ENCODE data around the gene LBP.

The LBP gene

DNA sequence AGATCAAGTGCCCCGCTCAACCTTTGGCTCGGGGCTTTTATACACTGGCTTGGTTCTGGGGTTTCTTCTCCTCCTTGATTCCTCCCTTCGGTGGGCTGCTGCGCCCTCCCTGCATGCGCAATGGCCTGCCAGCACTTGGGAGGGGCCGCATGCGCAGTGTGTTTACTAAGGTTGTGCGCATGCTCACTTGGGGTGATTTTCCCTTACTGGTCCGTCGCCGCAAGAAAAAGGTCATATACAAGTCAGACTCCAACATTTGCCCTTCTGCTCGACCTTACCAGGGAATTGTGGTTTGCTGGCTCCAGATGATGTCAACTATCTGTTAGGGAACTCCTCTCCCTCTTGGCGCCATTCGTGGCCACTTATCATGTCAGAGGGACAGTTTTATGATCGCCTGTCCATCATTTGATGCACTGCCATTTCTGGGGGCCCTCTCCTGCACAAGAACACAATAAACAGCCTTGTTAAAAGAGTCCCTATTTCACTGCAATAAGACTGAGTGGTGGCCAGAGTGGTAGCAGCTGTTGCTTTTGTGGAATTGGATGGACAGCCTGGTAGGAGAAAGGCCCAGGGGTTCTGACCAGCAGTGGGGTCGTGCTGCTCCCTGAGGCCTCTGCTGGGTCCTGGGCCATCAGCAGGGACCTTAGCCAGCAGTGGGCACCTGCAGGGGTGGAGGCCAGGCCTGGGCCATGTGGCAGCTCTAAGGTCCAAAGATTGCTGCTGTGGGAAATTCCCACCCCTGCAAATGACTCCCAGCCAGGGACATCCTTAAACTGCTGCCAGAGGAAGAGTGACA, 2.8 kb upstream of the LBP start:
- H3K36me3 ChIP-seq (ENCODE audit: control insufficient read depth, insufficient read depth, low read length) = no peaks in the 10 kb centered on the region
- no peaks in the 10 kb centered on the region; the same call in 1 of the 2 replicates for H3K27me3 ChIP-seq (replicated peaks; ENCODE audit: control insufficient read depth, insufficient read depth, low read length)
- no peak for DNase-seq (ENCODE audit: extremely low read depth, insufficient read length)
- H3K4me3 ChIP-seq (replicated peaks; ENCODE audit: low read depth, low read length) = no peak overlapping the region
- TF ChIP-seq, protein P1, sequence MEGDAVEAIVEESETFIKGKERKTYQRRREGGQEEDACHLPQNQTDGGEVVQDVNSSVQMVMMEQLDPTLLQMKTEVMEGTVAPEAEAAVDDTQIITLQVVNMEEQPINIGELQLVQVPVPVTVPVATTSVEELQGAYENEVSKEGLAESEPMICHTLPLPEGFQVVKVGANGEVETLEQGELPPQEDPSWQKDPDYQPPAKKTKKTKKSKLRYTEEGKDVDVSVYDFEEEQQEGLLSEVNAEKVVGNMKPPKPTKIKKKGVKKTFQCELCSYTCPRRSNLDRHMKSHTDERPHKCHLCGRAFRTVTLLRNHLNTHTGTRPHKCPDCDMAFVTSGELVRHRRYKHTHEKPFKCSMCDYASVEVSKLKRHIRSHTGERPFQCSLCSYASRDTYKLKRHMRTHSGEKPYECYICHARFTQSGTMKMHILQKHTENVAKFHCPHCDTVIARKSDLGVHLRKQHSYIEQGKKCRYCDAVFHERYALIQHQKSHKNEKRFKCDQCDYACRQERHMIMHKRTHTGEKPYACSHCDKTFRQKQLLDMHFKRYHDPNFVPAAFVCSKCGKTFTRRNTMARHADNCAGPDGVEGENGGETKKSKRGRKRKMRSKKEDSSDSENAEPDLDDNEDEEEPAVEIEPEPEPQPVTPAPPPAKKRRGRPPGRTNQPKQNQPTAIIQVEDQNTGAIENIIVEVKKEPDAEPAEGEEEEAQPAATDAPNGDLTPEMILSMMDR (IDR thresholded peaks at IDR 0.05; ENCODE audit: insufficient read depth, low read length, poor library complexity, severe bottlenecking) = no peak

DNA sequence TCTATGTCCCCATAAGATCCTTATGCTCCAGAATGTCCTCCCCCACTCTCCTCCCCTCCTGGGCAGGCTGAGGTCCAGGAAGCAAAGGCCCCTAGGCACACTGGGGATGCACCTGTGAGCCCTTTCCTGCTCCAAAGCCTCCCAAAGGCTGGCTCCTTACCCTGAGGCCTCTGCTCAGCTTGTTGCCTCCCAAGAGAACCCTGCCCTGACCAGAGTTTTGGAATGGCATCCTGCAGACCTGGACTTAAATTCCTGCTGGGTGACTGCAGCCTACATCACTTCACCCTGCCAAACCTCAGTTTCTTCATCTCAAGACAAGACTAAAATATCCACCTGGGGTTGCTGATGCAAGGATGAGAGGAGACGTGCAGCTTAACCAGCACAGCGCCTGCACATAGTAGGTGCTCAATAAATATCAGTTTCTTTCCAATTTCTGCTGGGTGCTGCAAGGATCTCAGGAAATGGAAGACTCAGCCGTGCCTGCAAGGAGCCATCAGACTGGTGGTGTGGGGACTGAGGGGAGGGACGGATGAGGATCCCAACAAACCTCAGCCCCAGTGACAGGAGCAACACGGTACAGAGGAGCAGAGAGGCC, 2.1 kb upstream of the LBP start:
- Histone ChIP-seq H3K27me3 (replicated peaks; ENCODE audit: control insufficient read depth, insufficient read depth, low read length) (no peaks in the 10 kb centered on the region; the same call in 1 of the 2 replicates), H3K36me3 (ENCODE audit: control insufficient read depth, insufficient read depth, low read length) (no peaks in the 10 kb centered on the region), H3K4me3 (replicated peaks; ENCODE audit: low read depth, low read length) (no peak overlapping the region)
- TF ChIP-seq, protein P1 (IDR thresholded peaks at IDR 0.05; ENCODE audit: insufficient read depth, low read length, poor library complexity, severe bottlenecking) = no peak
- DNase-seq (ENCODE audit: extremely low read depth, insufficient read length) = no peak

DNA sequence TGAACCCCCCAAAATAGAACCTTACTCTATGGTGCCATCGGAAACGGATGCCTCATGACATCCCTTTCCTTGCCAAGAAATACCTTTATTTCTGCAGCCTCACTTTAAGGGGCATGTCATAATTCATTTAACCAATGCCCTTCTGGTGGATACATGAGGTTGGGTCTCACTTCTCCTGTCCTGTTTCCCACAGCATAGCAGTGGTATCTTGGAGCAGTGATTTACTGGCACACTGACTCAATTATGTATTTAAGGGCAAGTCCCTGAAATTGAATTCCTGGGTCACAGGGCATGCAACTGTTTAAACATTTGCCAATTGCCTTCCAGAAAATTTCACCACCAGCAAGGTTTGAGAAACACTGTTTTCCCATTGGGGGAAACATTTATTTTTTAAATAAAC, 639 bp upstream of the LBP start:
- no peaks in the 10 kb centered on the region for H3K36me3 ChIP-seq (ENCODE audit: control insufficient read depth, insufficient read depth, low read length)
- TF ChIP-seq, protein P1 (IDR thresholded peaks at IDR 0.05; ENCODE audit: insufficient read depth, low read length, poor library complexity, severe bottlenecking) = no peak
- H3K4me3 ChIP-seq (replicated peaks; ENCODE audit: low read depth, low read length) = no peak overlapping the region
- no peak for DNase-seq (ENCODE audit: extremely low read depth, insufficient read length)
- no peaks in the 10 kb centered on the region; the same call in 1 of the 2 replicates for H3K27me3 ChIP-seq (replicated peaks; ENCODE audit: control insufficient read depth, insufficient read depth, low read length)

DNA sequence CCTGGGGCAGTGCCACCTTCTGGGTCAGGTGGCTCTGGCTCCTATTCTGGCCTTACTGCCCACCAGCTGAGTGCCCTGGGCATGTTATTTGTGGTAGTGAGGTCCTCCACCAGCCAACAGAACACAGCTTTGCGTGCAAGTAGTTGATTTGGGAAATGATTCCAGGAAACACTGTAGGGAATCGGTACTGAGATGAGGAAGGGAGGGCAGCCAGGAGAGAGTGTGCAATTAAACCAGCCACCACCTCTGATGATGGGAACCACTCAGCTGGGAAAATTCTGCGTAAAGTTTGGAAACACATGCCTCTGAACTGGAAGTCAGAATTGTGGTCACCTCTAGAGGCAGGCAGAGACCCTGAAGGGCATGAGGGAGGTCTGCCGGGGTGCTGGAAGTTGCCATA, 459 bp downstream of the LBP start:
- no peak for DNase-seq (ENCODE audit: extremely low read depth, insufficient read length)
- Histone ChIP-seq H3K36me3 (ENCODE audit: control insufficient read depth, insufficient read depth, low read length) (no peaks in the 10 kb centered on the region), H3K27me3 (replicated peaks; ENCODE audit: control insufficient read depth, insufficient read depth, low read length) (no peaks in the 10 kb centered on the region; the same call in 1 of the 2 replicates), H3K4me3 (replicated peaks; ENCODE audit: low read depth, low read length) (no peak overlapping the region)
- TF ChIP-seq, protein P1 (IDR thresholded peaks at IDR 0.05; ENCODE audit: insufficient read depth, low read length, poor library complexity, severe bottlenecking) = no peak

DNA sequence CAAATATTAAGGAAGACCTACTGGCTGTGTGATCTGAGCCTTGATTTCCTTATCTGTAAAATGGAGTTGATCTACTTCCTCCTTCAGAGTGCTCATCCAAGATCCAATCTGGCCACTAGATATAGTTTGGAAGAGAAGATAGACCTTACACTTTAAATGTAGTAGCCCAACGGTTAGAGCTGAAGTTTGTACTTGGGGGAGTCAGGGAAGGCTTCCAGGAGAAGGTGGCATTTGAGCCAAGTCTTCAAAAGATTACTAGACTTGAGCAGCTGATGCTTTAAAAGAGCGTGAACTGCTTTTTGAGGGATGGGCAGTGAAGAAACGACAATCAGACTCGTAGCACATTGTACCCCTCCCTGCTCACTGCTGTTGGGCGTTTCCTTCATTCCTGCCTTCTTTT, 3.6 kb downstream of the LBP start:
- Histone ChIP-seq H3K4me3 (replicated peaks; ENCODE audit: low read depth, low read length) (no peak overlapping the region), H3K27me3 (replicated peaks; ENCODE audit: control insufficient read depth, insufficient read depth, low read length) (no peaks in the 10 kb centered on the region; the same call in 1 of the 2 replicates), H3K36me3 (ENCODE audit: control insufficient read depth, insufficient read depth, low read length) (no peaks in the 10 kb centered on the region)
- TF ChIP-seq, protein P1 (IDR thresholded peaks at IDR 0.05; ENCODE audit: insufficient read depth, low read length, poor library complexity, severe bottlenecking) = no peak
- DNase-seq (ENCODE audit: extremely low read depth, insufficient read length) = no peak

Measured in GM06990 (cell line).